Measurements from ENCODE around the gene OR11A1.

DNA sequence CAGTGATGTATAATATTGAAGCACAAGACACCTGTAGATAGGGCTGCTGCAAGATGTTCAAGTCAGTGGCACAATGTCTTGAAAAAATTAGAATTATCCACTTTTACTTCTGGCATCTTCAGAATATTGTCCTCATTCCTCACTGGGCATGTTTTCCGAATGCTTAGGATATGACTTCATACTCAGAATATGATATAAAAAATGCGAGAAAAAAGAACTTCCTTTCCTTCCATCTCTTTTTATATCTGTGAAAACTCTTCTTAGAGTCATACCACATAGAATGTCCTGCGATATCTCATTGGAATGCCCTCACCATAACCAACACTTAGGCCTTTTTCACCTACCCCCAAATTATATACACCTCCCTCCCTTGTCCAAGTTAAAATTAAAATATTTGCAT is 26.3 kb upstream of the OR11A1 start:
- TF ChIP-seq CTCF (IDR thresholded peaks at IDR 0.05; ENCODE audit: low read depth, low read length, missing input control) (no peak), ZBTB33 (IDR thresholded peaks at IDR 0.05) (no peak), REST (IDR thresholded peaks at IDR 0.05) (no peak), JUND (IDR thresholded peaks at IDR 0.05) (no peak), TAF1 (conservative IDR thresholded peaks at IDR 0.05) (no peak), NR2F2 (IDR thresholded peaks at IDR 0.05) (no peak), HNF4G (IDR thresholded peaks at IDR 0.05) (no peak)

Data from liver (tissue), 3 donors.